ENCODE measurements around the gene FRAT2.
"Not testable (repeated sequence)": the region's sequence is repeated elsewhere in the genome, so short reads cannot be mapped to it uniquely, and the experiment has no call there.

The FRAT2 gene

GRCh38 chr10:97298223-97298571, 36.3 kb downstream of the FRAT2 start:
- TF ChIP-seq CTCF (IDR thresholded peaks at IDR 0.05; ENCODE audit: low read depth, low read length): no peak
- H3K4me3 ChIP-seq (ENCODE audit: low read depth, low read length): no peak overlapping the region

- no peak overlapping the region for H3K4me3 ChIP-seq (ENCODE audit: low read depth, low read length)
- TF ChIP-seq CTCF (IDR thresholded peaks at IDR 0.05; ENCODE audit: low read depth, low read length): no peak
Observed at GRCh38 chr10:97297556-97298222, 36.8 kb downstream of the FRAT2 start.

DNA sequence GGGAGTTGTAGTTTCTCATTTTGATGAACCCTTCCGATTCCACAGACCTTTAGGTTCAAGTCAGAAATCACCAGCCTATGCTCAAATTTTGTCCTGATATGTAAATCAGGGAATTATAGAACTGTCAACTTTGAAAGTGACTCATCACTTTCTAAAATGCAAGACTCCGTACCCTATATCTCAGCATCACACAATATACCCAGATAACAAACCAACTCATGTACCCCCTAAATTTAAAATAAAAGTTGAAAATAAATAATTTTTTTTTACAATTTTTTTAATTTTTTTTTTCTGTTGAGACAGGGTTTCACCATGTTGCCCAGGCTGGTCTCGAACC, 41.7 kb downstream of the FRAT2 start:
- no peak overlapping the region for H3K4me3 ChIP-seq (ENCODE audit: low read depth, low read length)
- no peak for TF ChIP-seq CTCF (IDR thresholded peaks at IDR 0.05; ENCODE audit: low read depth, low read length)

DNA sequence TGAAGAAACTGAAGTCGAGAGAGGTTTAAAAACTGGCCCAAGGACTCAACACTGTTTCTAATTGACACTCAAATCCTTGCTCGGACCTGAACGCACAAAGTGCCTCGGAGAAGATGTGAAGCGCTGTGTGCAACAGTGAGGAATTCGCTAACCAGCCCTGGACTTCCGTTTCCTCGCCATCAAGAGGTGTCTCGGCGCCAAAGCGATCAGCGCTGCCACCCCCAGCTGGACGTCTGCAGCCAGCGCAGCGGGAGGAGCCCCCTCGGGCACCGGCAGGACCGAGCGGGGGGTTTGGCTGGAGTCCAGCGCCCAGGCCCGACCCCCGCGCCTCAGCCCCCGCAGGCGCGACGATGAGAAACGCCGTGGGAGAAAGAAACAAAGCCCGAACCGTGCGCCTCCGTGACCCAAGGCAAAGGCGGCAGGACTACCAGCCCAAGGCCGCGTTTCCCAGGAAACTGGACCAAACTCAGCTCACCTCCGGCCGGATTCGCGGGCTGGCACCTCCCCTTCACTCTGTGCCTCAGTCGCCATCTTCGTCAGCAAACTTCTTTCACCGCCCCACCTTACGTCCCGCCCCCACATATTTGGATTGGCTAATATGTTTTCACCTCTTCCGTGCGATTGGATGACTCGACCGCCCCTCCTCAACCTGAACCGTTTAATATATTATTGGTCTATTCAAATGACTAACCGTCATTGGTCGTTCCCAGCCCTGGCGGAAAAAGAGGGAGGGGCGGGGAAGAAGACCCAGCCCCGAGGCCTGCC, 42.2 kb downstream of the FRAT2 start, which contains the start of gene ARHGAP19:
Gene ARHGAP19 (minus strand): TSS at position 541 of the 765 bp plus-strand sequence. CDS start 10 bp downstream, at position 531.
- peak within 1 kb of the TSS; percentile 67 for H3K4me3 ChIP-seq (ENCODE audit: low read depth, low read length)
- no peak for TF ChIP-seq CTCF (IDR thresholded peaks at IDR 0.05; ENCODE audit: low read depth, low read length)

- TF ChIP-seq CTCF (IDR thresholded peaks at IDR 0.05; ENCODE audit: low read depth, low read length): no peak
- H3K4me3 ChIP-seq (ENCODE audit: low read depth, low read length): peak overlapping the region; percentile 67
Observed at GRCh38 chr10:97291357-97292096, 43.0 kb downstream of the FRAT2 start.

GRCh38 chr10:97290576-97291356, 43.8 kb downstream of the FRAT2 start:
- H3K4me3 ChIP-seq (ENCODE audit: low read depth, low read length): peak overlapping the region; percentile 67

GRCh38 chr10:97290076-97290475, 44.5 kb downstream of the FRAT2 start:
- not testable (repeated sequence) for H3K4me3 ChIP-seq (ENCODE audit: low read depth, low read length)
